ENCODE data around the gene CHADL. TPM values are rescaled to one million over a fixed set of nuclear protein-coding genes. Genes with fewer than 3 reads are reported as not detected.

The CHADL gene
- total and polyA plus RNA-seq, 10 of the 15 experiments (the other 5 are each of a cell fraction or from before 2014, with no cell fraction given), result 0.24 TPM; not detected in 9

GRCh38 chr22:41285441-41285819, 44.7 kb upstream of the CHADL start (continued):
- TF ChIP-seq CUX1 (IDR thresholded peaks at IDR 0.05; ENCODE audit: insufficient replicate concordance, low read depth, low read length) (no peak), EED (IDR thresholded peaks at IDR 0.05; ENCODE audit: low read depth) (peak; percentile 18), RAD51 (IDR thresholded peaks at IDR 0.05) (no peak), EP300 (IDR thresholded peaks at IDR 0.05; ENCODE audit: borderline replicate concordance in 1 of 2, control insufficient read depth in 1 of 2, low read depth in 2 of 2, low read length in 2 of 2) (0 out of 4 replicates have a peak, but pooled peaks of 1 of the 2 experiments have one; percentile 13), SREBF1 (IDR thresholded peaks at IDR 0.05; ENCODE audit: low read length) (no peak), DPF2 (IDR thresholded peaks at IDR 0.05) (0 out of 2 replicates have a peak, but pooled peaks have one; percentile 41), BCLAF1 (IDR thresholded peaks at IDR 0.05) (no peak), RUNX3 (IDR thresholded peaks at IDR 0.05; ENCODE audit: low read length) (peak; percentile 29), POLR2AphosphoS5 (IDR thresholded peaks at IDR 0.05; ENCODE audit: low read length) (peak; percentile 68; the same call in 1 of the 2 replicates), NKRF (conservative IDR thresholded peaks at IDR 0.05) (no peak), MEF2B (IDR thresholded peaks at IDR 0.05; ENCODE audit: partially characterized antibody, poor library complexity, severe bottlenecking) (peak; percentile 22), GABPA (IDR thresholded peaks at IDR 0.05; ENCODE audit: low read depth) (no peak), STAT3 (IDR thresholded peaks at IDR 0.05; ENCODE audit: low read depth, low read length) (no peak), ZNF687 (IDR thresholded peaks at IDR 0.05) (no peak), YY1 (IDR thresholded peaks at IDR 0.05; ENCODE audit: low read depth, low read length) (no peak)
